ENCODE measurements around the gene TRMT112. TPM values are rescaled to one million over a fixed set of nuclear protein-coding genes. Genes with fewer than 3 reads are reported as not detected.
A peak's percentile ranks its signal among the peaks of the same experiment; 100 is the strongest.

TRMT112 gene
- total and polyA plus RNA-seq, 2 of the 4 experiments (the other 2 are of a cell fraction) = 173 to 202 TPM

DNA sequence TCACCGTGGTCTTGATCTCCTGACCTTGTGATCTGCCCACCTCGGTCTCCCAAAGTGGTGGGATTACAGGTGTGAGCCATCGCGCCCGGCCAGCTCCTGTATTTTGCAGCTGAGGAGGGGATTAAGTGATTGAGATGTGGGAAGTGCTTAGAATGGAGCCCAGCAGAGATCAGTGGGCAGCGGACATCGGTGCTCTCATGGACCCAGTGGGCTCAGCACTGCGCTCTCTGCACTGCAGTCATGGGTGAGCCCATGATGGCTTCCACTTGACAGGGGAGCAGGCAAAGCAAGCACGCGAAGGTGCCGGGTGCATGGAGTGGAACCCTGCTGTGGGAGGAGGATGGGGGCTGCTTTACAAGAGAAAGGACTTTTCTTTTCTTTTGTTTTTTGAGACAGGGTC is 13.5 kb upstream of the TRMT112 start:
- Histone ChIP-seq H3K4me2 (ENCODE audit: low read depth, low read length) (no peak overlapping the region), H3K4me3 (ENCODE audit: insufficient read depth, low read depth, low read length) (no peak overlapping the region), H3K9me1 (ENCODE audit: insufficient read depth, low read length) (peaks cover 8% of the 10 kb centered on the region), H4K91ac (ENCODE audit: insufficient read depth, low read depth, low read length) (no peak overlapping the region), H4K5ac (ENCODE audit: low read depth, low read length) (no peak overlapping the region), H2BK15ac (ENCODE audit: low read depth, low read length) (no peak overlapping the region), H3K14ac (replicated peaks; ENCODE audit: low read depth, low read length) (no peak overlapping the region), H3K9ac (ENCODE audit: low read depth, low read length) (no peak overlapping the region), H2AK9ac (replicated peaks; ENCODE audit: low read depth, low read length, poor library complexity) (peak overlapping the region; percentile 87), H2AFZ (replicated peaks; ENCODE audit: low read length, poor library complexity) (peak overlapping the region; percentile 17), H3K23ac (ENCODE audit: low read depth, low read length) (no peak overlapping the region), H3K27me3 (ENCODE audit: control insufficient read depth, insufficient read depth, low read length) (no peaks in the 10 kb centered on the region; the same call in 1 of the 2 replicates), H2BK120ac (ENCODE audit: low read depth, low read length) (no peak overlapping the region), H2AK5ac (ENCODE audit: low read depth, low read length) (no peak overlapping the region), H4K20me1 (ENCODE audit: insufficient read depth, low read length) (0 out of 2 replicates have a peak, but pooled peaks cover 3% of the 10 kb centered on the region), H3K36me3 (ENCODE audit: control insufficient read depth, insufficient read depth, low read length) (no peaks in the 10 kb centered on the region), H3K27ac (ENCODE audit: insufficient read depth, low read length) (no peak overlapping the region), H3K56ac (ENCODE audit: extremely low read depth, insufficient read depth, low read length) (no peak overlapping the region), H4K8ac (ENCODE audit: low read depth in 2 of 2, low read length in 2 of 2) (no peak overlapping the region), H3K4ac (ENCODE audit: low read depth, low read length) (no peak overlapping the region), H3K9me3 (ENCODE audit: control insufficient read depth, insufficient read depth, low read length) (0 out of 2 replicates have a peak, but pooled peaks cover 2% of the 10 kb centered on the region), H2BK20ac (ENCODE audit: low read depth, low read length) (no peak overlapping the region), H3K18ac (ENCODE audit: low read depth, low read length) (no peak overlapping the region), H3K4me1 (ENCODE audit: control insufficient read depth, insufficient read depth, low read length) (peaks cover 7% of the 10 kb centered on the region), H2BK5ac (ENCODE audit: low read depth, low read length, poor library complexity, severe bottlenecking) (no peak overlapping the region), H3K79me1 (ENCODE audit: low read depth in 1 of 2, low read length in 2 of 2) (no peaks in the 10 kb centered on the region)
- dilution Hi-C loops (cut with HindIII; ENCODE audit: low sequenced_read_pairs, unreplicated experiment) = no loop called here
- intact Hi-C loops (cut with micrococcal nuclease) = loop anchor here (1.0 kb wide), 1 partner anchor 27 kb away; no protein-coding TSS in a partner anchor
- WGBS, 2 experiments (ENCODE audit: extremely low coverage in 2 of 2, insufficient read length in 1 of 2) = 80% methylated on average over 3 of the region's 11 CpGs; no CpG with 5 or more reads in 1 of the 2 experiments
- ChIA-PET POLR2A (ENCODE audit: unreplicated experiment) (no interaction called here), CTCF (interaction anchor here (1.0 to 2.5 kb wide), 4 partner anchors 11 to 358 kb away, joined by 3 to 17 read pairs (median 4); no protein-coding TSS in a partner anchor)
- no peak for ATAC-seq (ENCODE audit: low read depth)
- DNase-seq = no peak
- TF ChIP-seq CEBPB (IDR thresholded peaks at IDR 0.05; ENCODE audit: low read depth, low read length) (no peak), BHLHE40 (IDR thresholded peaks at IDR 0.05; ENCODE audit: low read depth, low read length) (no peak), MXI1 (IDR thresholded peaks at IDR 0.05; ENCODE audit: borderline replicate concordance, low read depth, low read length) (no peak)
- TF ChIP-seq, protein P1, sequence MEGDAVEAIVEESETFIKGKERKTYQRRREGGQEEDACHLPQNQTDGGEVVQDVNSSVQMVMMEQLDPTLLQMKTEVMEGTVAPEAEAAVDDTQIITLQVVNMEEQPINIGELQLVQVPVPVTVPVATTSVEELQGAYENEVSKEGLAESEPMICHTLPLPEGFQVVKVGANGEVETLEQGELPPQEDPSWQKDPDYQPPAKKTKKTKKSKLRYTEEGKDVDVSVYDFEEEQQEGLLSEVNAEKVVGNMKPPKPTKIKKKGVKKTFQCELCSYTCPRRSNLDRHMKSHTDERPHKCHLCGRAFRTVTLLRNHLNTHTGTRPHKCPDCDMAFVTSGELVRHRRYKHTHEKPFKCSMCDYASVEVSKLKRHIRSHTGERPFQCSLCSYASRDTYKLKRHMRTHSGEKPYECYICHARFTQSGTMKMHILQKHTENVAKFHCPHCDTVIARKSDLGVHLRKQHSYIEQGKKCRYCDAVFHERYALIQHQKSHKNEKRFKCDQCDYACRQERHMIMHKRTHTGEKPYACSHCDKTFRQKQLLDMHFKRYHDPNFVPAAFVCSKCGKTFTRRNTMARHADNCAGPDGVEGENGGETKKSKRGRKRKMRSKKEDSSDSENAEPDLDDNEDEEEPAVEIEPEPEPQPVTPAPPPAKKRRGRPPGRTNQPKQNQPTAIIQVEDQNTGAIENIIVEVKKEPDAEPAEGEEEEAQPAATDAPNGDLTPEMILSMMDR (conservative IDR thresholded peaks at IDR 0.05; ENCODE audit: low read depth, low read length) = no peak
- BruUV-seq (replicated peaks) = no TSS peak
- in situ Hi-C loops (cut with MboI; ENCODE audit: low sequenced_read_pairs) = no loop called here

Measured in IMR-90 (cell line).